ENCODE results near the gene EPHB1.
"Not testable (repeated sequence)": the region's sequence is repeated elsewhere in the genome, so short reads cannot be mapped to it uniquely, and the experiment has no call there.

Gene EPHB1

DNA sequence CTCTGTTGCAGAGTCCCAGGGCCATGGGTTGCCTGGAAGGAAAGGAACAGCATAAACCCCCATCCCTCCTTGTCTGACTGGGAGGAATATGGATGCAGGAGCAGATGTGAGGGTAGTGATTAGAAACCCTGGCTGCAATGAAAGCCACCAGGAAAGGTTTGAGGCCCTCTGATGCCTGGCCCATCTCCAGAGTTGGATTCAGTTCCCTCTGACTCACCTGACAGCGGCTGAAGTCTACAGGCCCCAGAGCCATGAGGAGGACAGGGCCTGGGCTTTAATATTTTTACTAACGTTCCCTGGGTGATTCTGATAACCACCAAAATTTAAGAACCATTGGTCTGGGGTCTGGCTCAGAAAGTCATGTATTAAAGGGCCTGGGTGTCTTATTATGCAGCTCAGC is 214.0 kb downstream of the EPHB1 start:
- no peak for DNase-seq

DNA sequence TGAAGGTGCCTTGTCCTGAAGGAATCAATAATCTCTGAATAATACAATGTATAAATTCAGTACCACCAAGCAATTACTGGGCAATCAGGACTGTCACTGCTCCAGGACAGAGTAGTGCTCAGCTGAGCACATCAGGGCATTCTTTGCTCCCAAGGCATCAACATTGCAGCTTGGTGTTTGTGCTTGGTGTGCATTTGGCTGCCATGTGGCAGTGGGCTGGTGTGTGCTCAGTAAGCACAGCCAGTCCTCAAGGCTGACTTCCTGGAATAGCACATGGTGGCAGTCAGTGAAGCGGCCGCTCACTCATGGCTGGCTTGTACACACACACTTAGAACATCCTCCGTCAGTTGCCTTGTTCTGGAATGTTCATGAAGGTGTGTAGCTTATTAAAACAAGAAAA is 217.0 kb downstream of the EPHB1 start:
- DNase-seq, result no peak

DNA sequence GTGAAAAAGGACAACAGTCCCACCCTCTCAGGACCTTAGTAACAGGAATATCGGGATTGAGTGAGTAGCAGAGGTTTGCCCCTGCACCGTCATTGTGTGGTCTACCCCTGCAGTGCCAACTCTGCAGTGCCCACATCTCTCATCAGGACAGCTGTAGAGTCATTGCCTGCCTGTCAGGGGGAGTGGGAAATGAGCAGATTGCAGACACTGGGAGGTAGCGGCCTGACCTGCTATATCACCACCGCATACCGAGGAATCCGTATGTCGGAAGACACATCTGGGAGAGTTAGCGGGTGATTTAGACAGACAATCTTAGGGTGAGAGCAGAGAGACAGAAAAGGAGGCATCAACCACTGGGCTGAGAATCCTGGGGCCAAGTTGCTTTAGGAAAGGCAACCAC is 218.1 kb downstream of the EPHB1 start:
- DNase-seq, result no peak

DNA sequence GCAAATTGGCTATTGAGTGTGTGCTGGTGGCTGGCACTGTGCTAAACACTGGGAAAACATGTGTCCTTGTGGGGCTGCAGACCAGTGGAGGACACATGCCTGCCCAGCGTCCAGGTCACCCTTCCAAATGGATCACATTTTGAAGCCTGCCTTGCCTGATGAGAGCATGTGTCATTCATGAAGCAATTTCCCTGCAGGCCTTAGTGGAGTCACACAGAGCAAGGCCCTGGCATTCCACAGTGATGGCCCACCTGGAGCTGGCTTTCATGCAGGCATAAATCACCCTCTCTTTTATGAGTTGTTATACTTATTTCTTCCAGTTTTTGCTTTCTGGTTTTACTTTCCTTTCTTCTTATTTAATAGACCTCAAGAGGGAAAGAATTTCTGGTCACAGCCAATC is 219.5 kb downstream of the EPHB1 start:
- DNase-seq, result no peak

DNA sequence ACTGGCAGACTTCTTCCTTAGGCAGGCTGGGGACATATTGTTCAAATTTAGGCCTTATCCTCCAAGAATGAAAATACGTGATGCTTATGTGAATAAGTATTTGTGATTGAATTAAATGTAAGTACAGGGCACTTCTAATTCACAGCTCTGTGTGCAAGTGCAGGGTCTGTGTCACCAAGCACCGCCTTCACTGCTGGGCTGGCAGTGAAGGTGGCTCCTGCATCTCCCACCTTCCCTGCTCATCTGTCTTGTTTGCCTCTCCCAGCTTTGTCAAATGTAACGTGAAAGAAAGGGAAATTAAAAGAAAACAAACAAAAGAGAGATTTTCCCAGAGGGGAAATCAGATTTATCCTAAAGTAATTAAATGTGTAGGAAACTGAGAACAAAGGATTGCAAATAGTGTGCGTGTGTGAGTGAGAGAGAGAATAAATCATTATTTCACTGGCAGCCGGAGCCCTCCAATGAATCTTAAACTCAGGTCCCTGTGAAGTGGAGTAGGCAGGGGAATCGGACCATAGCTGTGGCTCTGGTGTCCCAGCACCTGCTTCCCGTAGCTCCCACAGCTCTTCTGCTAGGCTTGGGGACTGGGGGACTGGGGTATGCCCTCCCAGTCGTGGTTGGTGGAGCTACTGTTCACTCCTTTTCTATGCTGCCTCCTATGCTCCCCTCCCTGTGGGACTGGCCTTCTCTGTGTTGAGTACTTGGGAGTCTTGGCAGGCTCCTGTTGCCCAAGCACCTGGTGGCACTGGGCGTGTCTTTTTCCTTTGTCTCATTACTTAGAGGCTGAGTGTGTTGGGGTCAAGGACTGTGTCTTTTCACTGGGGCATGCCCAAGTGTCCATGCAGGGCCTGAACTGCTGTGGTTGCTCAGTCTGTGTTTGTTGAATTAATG is 222.2 kb downstream of the EPHB1 start:
- DNase-seq, result no peak

DNA sequence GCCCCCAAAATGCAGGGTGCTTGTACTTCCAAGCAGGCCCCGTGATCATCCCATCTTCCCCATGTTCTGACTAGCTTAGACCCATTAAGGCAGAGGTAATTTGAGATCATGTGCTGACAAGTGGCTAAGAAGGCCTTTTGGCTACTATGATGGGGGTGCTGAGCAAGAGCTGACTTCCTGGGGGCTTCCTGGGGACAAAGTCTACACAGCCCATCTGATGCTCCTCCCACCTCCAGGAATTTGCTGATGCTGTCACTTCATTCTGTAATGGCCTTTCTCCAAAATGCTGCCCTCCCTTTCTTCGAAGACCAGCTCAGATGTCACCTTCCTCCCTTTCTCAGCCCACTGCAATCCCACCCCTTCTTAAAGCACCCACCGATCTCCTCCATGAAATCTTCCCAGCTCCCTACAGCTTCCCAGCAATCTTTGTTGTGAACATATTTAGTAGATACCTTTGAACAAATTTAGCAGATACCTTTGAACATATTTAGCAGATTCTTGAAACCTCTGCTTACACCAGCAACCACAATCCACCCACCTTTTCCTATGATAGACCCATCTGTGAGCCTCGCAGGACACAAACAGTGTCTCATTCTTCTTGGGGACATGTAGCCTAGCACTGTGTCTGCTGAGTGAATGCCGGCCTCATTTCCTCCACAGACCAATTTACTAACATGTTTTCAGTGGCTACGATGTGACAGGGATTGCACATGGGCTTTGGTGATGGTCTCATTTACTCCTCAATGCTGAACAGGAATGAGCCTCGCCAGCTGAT is 223.3 kb downstream of the EPHB1 start:
- DNase-seq, result no peak

DNA sequence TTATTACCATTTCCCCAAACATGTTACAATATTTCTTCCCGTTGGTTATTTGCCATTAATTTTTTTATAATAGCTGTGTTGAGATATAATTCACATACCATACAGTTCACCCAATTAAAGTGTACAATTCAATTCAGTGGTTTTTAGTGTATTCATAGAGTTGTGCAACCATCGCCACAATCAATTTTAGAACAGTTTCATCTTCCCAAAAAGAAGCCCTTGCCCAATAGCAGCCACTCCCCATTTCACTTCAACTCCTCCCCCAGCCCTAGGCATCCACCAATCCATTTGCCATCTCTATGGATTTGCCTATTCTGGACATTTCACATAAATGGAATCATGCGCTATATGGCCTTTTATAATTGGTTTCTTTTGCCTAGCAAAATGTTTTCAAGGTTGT is 225.1 kb downstream of the EPHB1 start:
- peak in 1 of 2 donors; percentile 6 for DNase-seq

DNA sequence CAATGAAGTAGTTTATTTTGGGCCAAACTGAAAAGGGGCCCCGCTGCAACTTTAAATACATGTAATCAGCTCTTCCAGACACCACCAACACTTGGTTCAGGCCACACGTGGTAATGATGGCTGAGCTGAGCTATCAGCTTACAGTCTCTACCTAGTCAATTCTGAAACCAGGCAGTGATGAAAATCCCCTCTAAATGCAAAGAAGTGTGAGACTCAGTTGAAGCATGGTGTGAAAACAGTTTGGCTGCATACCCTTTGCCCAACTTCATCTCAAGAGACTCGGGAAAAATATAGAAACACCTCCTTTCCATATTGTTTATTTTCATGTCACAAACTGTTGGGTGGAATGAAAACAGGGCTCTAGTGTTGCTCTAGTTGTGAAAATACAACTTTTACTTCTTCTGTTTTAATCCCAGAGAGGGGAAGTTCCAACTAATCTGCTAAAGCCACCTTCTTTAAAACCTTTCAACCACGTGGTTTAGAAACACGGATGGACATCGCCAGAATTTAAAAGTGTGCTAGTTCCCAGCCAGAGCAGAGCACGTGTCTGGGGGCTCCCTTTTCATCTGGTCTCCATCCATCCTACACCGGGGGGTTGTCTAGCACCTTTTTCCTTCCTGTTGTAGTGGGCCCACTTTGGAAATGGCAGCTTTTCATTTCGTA is 229.1 kb downstream of the EPHB1 start:
- no peak for DNase-seq

DNA sequence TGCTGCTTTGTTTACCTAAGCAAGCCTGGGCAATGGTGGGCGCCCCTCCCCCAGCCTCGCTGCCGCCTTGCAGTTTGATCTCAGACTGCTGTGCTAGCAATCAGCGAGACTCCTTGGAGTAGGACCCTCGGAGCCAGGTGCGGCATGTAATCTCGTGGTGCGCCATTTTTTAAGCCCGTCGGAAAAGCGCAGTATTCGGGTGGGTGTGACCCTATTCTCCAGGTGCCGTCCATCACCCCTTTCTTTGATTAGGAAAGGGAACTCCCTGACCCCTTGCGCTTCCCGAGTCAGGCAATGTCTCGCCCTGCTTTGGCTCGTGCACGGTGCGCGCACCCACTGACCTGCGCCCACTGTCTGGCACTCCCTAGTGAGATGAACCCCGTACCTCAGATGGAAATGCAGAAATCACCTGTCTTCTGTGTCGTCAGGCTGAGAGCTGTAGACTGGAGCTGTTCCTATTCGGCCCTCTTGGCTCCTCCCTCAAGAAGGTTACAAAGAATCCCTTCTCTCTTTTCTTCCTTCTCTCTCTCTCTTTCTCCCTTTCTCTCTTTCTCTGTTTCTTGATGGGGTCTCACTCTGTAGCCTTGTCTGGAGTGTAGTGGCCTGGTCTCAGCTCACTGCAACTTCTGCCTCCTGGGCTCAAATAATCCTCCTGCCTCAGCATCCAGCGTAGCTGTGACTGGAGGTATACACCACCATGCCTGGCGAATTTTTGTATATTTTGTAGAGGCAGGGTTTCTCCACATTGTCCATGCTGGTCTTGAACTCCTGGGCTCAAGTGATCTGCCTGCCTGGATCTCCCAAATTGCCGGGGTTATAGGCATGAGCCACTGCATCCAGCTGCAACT is 235.9 kb downstream of the EPHB1 start:
- not testable (repeated sequence) for DNase-seq

DNA sequence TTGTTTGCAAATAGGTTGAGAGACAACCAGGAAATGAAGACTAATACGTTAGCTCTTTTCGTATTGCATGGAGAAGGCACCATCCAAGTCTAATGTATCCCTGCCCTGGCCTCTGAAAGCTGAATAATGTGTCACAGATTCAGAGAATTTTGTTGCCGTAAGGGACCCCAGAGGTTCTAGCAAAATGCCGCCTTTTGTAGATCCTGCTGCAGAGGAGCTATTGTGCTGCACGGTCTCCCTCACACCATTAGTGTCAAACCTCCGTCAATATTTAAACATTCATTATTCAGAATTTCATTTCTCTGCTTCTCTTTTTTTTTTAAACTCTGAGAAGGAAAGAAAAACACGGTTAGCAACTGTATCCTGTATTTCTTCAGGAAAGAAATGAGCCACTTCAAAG is 238.7 kb downstream of the EPHB1 start:
- no peak for DNase-seq

DNA sequence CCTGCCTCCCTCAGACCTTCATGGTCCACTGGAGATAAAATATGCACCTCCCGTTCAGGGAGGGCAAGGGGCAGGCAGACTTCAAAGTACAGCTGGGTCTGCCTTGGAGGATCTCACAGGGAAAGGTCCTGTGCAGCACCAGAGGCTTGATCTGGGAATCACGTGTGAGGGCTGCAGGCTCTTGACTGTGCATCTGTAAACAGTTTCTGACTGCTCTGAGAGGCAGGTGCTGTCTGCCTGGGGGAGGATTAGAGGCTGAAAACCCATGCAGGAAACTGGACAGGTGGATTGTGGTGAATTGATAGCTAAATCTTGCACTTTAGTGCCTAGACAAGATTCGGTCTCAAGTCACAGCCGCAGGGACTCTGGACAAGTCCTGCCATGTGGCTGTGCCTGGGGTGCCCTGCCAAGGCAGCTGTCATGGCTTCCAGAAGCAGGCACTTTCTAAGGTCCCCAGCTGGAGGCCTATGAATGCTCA is 239.3 kb downstream of the EPHB1 start:
- no peak for DNase-seq

DNA sequence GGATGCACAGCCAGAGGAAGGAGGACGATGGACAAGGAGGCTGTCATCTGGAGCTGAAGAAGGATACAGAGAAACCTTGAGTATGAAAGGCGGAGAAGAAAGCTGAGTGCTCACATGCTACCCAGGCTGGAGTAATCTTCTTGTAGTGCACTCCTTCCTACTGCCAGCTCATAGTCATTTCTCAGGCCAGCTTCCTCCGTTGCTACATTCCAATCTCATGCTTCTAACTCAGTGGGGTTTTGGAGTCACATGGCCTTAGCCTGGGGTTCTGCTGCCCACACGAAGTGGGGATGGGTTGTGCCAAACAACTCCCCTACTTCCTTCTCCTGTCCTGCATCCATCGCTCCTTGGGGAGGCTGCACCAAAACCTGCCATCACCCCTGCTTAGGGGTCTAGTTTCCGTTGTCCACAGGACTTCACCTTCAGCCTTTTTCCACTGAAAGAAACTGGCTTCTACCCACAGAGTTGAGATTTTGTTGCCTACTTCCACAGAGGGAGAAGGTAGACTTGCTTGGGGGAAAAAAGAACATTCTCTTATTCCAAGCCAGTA is 239.9 kb downstream of the EPHB1 start:
- DNase-seq, result peak; percentile 53 to 77

DNA sequence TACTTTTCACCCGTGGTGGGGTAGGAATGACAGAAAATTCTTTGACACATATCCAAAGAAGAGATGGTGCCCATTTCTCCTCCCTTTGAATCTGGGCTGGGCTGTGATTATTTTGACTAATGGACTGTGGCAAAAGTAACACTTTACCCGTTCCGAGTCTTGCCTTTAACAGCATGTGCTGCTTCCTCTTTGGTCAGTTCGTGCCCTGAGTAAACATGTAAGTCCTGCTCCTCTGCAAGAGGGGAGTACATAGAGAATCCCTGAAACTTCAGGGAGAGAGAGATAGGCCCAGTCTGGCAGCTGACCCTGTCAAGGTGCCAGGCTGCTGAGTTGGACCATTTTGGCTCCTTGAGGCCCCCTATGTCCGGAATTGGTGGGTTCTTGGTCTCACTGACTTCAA is 243.1 kb downstream of the EPHB1 start:
- DNase-seq, result no peak

DNA sequence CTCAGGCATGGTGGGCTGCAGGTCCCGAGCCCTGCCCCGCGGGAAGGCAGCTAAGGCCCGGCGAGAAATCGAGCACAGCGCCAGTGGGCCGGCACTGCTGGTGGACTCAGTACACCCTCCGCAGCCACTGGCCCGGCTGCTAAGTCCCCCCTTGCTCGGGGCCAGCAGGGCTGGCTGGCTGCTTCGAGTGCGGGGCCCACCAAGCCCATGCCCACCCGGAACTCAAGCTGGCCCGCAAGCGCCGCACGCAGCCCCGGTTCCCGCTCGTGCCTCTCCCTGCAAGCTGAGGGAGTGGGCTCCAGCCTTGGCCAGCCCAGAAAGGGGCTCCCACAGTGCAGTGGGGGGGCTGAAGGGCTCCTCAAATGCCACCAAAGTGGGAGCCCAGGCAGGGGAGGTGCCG is 244.5 kb downstream of the EPHB1 start:
- not testable (repeated sequence) for DNase-seq

DNA sequence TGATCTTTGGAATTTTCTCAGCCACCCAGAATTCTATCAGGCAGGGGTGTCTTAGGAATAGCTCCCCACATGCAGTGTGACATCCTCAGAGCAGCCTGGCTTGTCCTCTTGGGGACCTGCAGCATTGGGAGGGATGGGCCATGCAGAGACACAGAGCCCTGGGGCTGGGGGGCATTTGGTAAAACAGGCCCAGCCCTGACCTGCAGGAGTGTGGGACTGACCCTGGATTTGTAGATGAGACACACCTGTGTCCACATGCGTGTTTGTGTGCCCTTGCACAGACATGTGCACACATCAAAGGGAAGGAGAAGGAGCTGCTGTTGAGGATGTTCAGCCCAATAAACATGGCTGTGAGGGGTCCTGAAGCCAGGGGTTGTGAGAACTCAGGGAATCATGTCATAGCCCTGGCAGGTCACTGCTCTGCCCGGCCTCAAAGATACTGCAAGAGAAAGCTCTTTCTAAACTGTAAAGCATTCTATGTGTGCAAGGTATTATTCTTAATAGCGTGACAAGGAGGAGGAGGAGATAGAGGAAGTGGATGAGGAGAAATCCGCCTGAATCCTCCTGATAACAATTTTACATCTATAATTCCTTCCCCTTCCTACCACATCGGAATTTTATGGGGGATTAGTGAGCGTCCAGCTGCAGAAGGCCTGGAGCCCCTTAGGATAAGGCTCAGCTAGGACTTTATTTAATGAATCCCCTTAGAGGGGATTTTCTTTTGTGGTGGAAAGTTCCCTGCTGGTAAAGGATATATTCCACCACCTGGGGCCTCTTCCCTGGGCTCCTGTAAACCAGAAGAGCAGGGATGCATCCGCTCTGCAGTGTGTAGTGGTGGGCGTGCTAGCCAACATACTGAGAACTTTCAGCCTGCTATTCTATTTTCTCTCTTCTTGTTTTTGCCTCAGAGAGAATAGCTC is 245.5 kb downstream of the EPHB1 start:
- DNase-seq, result no peak

DNA sequence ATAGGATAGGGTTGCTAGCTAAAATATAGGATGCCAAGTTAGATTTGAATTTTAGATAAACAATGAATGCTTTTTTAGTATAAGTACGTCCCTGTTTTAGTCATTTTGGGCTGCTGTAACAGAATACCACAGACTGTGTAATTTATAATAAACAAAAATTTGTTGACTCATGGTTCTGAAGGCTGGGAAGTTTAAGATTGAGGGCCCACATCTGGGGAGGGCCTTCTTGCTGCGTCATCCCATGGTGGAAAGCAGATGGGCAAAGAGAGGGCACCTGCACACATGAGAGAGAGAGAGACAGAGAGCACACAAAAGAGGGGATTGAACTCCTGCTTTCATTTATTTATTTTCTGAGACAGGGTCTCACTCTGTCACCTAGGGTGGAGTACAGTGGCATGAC is 246.5 kb downstream of the EPHB1 start:
- DNase-seq, result no peak

DNA sequence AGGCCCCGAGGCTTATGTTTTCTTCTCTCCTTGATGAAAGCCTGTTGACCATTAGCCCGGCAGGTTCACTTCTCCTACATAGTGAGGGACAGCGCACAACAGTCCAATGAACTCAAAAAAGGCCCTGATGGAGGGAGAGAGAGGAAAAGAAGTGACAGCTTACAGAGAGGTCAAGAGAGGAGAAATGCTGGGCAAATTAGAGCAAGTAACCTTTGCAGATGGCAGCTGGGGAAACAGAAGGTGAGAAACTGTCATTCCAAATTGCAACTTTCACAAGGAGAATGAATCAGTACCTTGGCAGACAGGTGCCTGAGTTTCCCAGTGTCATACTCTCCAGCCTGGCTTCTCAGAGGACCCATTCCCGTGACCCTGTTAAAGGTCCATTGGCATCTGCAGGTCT is 252.0 kb downstream of the EPHB1 start:
- DNase-seq, result no peak

DNA sequence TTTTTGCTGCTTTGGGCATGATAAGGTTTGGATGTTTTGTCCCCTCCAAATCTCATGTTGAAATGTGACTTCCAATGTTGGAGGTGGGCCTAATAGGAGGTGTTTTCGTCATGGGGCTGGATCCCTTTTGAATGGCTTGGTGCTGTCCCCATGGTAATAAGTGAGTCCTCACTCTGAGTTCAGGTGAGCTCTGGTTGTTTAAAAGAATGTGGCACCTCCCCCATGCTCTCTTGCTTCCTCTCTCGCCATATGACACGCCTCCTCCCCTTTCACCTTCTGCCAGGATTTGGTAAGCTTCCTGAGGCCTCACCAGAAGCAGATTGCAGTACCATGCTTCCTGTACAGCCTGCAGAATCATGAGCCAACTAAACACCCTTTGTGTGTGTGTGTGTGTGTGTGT is 255.5 kb downstream of the EPHB1 start:
- no peak for DNase-seq

DNA sequence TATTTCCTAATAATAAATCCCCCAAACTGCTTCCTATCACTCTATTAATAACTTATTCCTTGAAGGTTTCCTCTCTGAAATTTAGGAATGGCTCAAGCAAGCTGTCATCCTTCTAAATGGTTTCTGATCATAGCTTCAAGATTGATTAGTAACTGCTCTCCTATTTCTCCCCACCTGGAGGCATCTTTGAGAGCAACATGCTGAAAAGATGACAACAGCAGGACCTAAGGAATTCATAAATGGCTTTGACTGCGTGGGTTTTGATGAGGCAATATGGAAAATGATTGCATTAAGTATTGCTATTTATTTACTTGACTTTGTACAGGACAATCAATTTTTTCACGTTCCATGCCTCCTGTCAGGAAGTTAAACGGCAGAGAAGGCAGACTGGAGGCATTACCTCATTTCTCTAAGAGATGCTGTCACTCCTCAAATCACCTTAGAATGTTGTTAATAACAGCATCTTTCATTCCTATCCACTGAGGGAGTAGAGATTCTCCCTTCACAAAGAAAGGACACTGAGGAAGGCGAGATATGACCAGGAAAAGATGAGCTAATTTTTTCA is 256.4 kb downstream of the EPHB1 start:
- no peak for DNase-seq

DNA sequence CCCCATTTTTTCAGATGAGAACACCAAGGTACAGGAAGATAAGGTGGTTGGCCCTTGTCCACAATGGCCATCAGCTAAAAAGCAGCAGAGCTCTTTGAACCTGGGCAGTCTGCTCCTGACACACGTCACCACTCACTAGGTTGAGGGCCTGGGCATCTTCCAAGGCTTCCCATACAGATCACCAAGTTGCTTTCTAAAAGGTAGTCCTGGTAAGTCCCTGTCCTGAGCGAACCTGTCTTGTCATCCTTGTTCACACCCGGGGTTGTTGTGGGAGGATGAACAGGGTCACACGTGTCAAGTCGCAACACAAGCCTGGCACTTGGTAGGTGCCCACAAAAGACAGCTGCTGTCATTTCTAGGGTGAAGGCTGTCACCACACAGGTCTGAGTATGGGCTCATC is 260.4 kb downstream of the EPHB1 start:
- no peak for DNase-seq
